AG09309 (cell line): ENCODE measurements around the gene CPHXL2.

Experiments used
- DNase-seq: peaks from one replicate; pipeline ENCODE4 v3.0.0-alpha.2; 2010; ENCODE audit warnings: low read depth
- H3K4me3 ChIP-seq: 2 replicates; pipeline ENCODE4 v1.5.1; 2011; ENCODE audit warnings: mild to moderate bottlenecking, low read depth, low read length, moderate library complexity; ENCODE audit not compliant: control insufficient read depth
- TF ChIP-seq, protein P1 (sequence below): IDR thresholded peaks from 2 replicates; pipeline ENCODE4 v1.5.1; 2011; ENCODE audit warnings: mild to moderate bottlenecking, low read depth, low read length, inconsistent platforms; ENCODE audit not compliant: insufficient read depth, control insufficient read depth; ENCODE audit errors: missing control alignments

CPHXL2 gene

GRCh38 chr16:75647112-75647491, 29.7 kb downstream of the CPHXL2 start:
- DNase-seq: no peak
- TF ChIP-seq, protein P1, sequence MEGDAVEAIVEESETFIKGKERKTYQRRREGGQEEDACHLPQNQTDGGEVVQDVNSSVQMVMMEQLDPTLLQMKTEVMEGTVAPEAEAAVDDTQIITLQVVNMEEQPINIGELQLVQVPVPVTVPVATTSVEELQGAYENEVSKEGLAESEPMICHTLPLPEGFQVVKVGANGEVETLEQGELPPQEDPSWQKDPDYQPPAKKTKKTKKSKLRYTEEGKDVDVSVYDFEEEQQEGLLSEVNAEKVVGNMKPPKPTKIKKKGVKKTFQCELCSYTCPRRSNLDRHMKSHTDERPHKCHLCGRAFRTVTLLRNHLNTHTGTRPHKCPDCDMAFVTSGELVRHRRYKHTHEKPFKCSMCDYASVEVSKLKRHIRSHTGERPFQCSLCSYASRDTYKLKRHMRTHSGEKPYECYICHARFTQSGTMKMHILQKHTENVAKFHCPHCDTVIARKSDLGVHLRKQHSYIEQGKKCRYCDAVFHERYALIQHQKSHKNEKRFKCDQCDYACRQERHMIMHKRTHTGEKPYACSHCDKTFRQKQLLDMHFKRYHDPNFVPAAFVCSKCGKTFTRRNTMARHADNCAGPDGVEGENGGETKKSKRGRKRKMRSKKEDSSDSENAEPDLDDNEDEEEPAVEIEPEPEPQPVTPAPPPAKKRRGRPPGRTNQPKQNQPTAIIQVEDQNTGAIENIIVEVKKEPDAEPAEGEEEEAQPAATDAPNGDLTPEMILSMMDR: no peak
- peak overlapping the region; percentile 100 for H3K4me3 ChIP-seq

GRCh38 chr16:75644240-75645012, 32.4 kb downstream of the CPHXL2 start:
- TF ChIP-seq, protein P1: no peak
- H3K4me3 ChIP-seq: no peak overlapping the region
- no peak for DNase-seq

DNA sequence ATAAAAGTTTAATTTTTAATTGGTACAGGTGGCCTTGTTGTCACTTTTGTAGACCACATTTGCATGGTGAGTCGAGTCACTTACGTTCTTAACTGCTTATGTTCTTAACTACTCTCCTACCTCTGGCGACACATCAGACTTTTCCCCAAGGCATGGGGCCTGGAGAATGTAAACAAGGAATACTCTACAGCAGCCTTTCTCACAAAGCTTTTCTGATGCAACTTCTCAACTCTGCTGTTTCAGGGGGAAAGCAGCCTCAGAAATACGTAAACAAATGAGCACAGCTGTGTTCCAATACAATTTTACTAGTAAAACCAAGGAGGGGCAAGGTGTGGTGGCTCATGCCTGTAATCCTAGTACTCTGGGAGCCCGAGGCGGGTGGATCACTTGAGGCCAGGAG, 36.2 kb downstream of the CPHXL2 start:
- TF ChIP-seq, protein P1: no peak
- no peak for DNase-seq
- H3K4me3 ChIP-seq: no peak overlapping the region

DNA sequence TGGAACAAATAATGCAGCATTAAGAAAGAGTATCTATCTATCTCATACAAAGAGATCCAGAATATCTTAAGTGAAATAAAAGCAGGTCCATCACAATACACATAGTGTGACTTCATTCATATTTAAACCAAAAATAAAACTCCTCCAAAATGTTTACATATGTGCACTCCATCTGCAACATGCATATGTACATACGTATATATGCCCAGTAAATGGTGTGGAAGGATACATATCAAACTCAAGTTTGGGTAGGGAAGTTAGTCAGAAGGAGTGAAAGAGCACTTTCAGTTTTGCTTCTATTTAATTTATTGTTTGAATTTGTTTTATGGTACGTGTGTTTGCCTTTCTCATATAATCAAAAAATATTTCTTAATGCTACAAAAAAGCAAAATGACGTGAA, 41.8 kb downstream of the CPHXL2 start:
- TF ChIP-seq, protein P1: no peak
- no peak overlapping the region for H3K4me3 ChIP-seq
- DNase-seq: no peak

GRCh38 chr16:75632857-75633256, 44.0 kb downstream of the CPHXL2 start:
- H3K4me3 ChIP-seq: no peak overlapping the region
- TF ChIP-seq, protein P1: no peak
- DNase-seq: no peak

DNA sequence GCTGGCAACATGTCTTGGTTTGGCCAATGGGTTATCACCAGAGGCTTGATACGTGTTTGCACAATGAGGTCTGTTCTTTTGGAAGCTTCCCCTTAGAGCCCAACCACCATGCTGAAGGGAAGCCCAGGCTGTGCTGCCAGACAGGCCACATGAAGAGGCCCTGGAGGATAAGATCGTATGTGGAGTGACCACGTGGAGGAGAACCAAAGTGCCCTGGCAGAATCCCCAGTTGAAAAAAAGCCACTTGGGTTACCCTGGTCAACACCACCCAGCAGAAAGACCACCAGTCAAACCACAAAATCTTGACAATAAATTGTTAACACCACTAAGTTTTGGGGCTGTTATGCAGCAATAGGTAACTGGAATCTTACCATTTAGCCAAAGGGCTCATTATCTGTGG, 46.8 kb downstream of the CPHXL2 start:
- TF ChIP-seq, protein P1: no peak
- H3K4me3 ChIP-seq: no peak overlapping the region

More for the DNA sequence above, 46.8 kb downstream of the CPHXL2 start:
- no peak for DNase-seq
